ENCODE data around the gene ZNF699. TPM values are rescaled to one million over a fixed set of nuclear protein-coding genes. Genes with fewer than 3 reads are reported as not detected.
"Not testable (repeated sequence)": the region's sequence is repeated elsewhere in the genome, so short reads cannot be mapped to it uniquely, and the experiment has no call there.

The ZNF699 gene
- polyA plus RNA-seq, 3 donors: 3.4 to 18.5 (median 5.6) TPM

DNA sequence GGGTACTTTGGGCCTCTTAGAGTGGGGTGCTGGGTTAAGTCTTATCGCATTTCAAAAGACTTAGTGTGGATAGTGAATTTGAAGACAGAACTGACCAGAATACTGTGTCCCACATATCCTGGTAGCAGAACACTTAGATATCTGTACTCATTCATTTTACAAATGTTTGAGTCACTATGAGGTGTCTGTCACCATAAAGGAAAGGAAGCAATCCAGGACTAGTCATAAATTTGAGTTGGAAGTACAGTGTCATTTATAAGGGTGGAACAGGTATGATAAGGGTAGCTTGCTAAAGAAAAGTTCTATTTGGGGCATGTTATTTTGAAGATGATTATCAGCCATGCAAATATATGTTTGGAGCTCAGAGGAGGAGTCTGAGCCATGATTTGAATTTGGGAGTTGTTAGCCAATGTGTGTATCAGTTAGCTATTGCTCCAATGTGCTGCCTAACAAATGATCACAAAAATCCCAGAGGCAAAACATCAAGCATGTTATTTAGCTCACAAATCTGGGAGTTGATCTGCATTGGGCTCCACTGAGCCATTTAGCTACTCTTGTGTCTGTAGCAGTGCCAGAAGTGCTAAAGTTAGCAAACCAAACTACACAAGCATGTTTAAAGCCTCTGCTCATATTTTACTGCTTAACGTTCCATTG, 20.3 kb downstream of the ZNF699 start:
- Histone ChIP-seq H3K79me2 (ENCODE audit: insufficient read depth, low read length) (no peaks in the 10 kb centered on the region), H3K9ac (ENCODE audit: insufficient read depth, low read length, poor library complexity, severe bottlenecking) (no peak overlapping the region), H3K9me3 (replicated peaks in 1 of 2; ENCODE audit: control insufficient read depth in 1 of 2, insufficient read depth in 1 of 2, low read length in 2 of 2) (peaks cover 62 to 78% of the 10 kb centered on the region in 2 donors), H2AFZ (ENCODE audit: insufficient read depth, low read depth, low read length, poor library complexity, severe bottlenecking) (no peak overlapping the region), H3K4me3 (replicated peaks in 1 of 3; ENCODE audit: low read depth in 2 of 3, low read length in 3 of 3) (no peak overlapping the region), H3K27ac (ENCODE audit: low read depth in 1 of 2, low read length in 2 of 2) (no peak overlapping the region), H3K4me1 (ENCODE audit: control insufficient read depth in 1 of 2, insufficient read depth in 2 of 2, low read length in 2 of 2) (no peaks in the 10 kb centered on the region), H3K27me3 (ENCODE audit: control insufficient read depth in 2 of 2, insufficient read depth in 2 of 2, low read length in 2 of 2) (no peaks in the 10 kb centered on the region), H3K4me2 (replicated peaks; ENCODE audit: extremely low read depth, low read length, poor library complexity, severe bottlenecking) (no peak overlapping the region), H4K20me1 (ENCODE audit: insufficient read depth, low read length) (no peaks in the 10 kb centered on the region), H3K36me3 (replicated peaks in 1 of 2; ENCODE audit: control insufficient read depth in 1 of 2, insufficient read depth in 2 of 2, low read length in 2 of 2) (peaks cover 0 to 6% of the 10 kb centered on the region in 2 donors)
- H3K4me3 Mint-ChIP-seq: no peak overlapping the region
- TF ChIP-seq, protein P1, sequence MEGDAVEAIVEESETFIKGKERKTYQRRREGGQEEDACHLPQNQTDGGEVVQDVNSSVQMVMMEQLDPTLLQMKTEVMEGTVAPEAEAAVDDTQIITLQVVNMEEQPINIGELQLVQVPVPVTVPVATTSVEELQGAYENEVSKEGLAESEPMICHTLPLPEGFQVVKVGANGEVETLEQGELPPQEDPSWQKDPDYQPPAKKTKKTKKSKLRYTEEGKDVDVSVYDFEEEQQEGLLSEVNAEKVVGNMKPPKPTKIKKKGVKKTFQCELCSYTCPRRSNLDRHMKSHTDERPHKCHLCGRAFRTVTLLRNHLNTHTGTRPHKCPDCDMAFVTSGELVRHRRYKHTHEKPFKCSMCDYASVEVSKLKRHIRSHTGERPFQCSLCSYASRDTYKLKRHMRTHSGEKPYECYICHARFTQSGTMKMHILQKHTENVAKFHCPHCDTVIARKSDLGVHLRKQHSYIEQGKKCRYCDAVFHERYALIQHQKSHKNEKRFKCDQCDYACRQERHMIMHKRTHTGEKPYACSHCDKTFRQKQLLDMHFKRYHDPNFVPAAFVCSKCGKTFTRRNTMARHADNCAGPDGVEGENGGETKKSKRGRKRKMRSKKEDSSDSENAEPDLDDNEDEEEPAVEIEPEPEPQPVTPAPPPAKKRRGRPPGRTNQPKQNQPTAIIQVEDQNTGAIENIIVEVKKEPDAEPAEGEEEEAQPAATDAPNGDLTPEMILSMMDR (IDR thresholded peaks at IDR 0.05): no peak
- no peaks in the 10 kb centered on the region for H3K4me1 Mint-ChIP-seq
- DNase-seq: no peak
- H3K36me3 Mint-ChIP-seq: peaks cover 5 to 15% of the 10 kb centered on the region in 2 donors
- peaks cover 24 to 83% (median 73%) of the 10 kb centered on the region in 7 donors for H3K9me3 Mint-ChIP-seq
- no peak overlapping the region for H3K27ac Mint-ChIP-seq
- no CpG with 5 or more reads among the region's 2 CpGs for WGBS (ENCODE audit: insufficient coverage)
- intact Hi-C loops (cut with micrococcal nuclease): no loop called here
- peaks cover 0 to 3% (median 0%) of the 10 kb centered on the region in 3 donors for H3K27me3 Mint-ChIP-seq (ENCODE audit: low read depth in 3 of 3)

DNA sequence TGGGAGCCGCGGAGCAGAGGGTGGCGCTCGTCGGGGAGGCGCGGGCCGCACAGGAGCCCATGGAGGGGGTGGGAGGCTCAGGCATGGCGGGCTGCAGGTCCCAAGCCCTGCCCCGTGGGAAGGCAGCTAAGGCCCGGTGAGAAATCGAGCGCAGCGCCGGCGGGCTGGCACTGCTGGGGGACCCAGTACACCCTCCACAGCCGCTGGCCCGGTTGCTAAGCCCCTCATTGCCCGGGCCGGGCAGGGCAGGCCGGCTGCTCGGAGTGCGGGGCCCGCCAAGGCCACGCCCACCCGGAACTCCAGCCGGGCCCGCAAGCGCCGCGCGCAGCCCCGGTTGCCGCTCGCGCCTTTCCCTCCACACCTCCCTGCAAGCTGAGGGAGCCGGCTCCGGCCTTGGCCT, 26.2 kb downstream of the ZNF699 start:
- H3K27me3 ChIP-seq (ENCODE audit: control insufficient read depth in 2 of 2, insufficient read depth in 2 of 2, low read length in 2 of 2); H3K4me3 ChIP-seq (replicated peaks in 1 of 3; ENCODE audit: low read depth in 2 of 3, low read length in 3 of 3); H4K20me1 ChIP-seq (ENCODE audit: insufficient read depth, low read length); H3K36me3 Mint-ChIP-seq; H3K36me3 ChIP-seq (replicated peaks in 1 of 2; ENCODE audit: control insufficient read depth in 1 of 2, insufficient read depth in 2 of 2, low read length in 2 of 2); H2AFZ ChIP-seq (ENCODE audit: insufficient read depth, low read depth, low read length, poor library complexity, severe bottlenecking); intact Hi-C loops (cut with micrococcal nuclease); H3K79me2 ChIP-seq (ENCODE audit: insufficient read depth, low read length); DNase-seq; H3K27ac ChIP-seq (ENCODE audit: low read depth in 1 of 2, low read length in 2 of 2); H3K27ac Mint-ChIP-seq; H3K4me1 ChIP-seq (ENCODE audit: control insufficient read depth in 1 of 2, insufficient read depth in 2 of 2, low read length in 2 of 2); H3K9ac ChIP-seq (ENCODE audit: insufficient read depth, low read length, poor library complexity, severe bottlenecking); H3K4me1 Mint-ChIP-seq: not testable (repeated sequence)
- Histone ChIP-seq H3K9me3 (replicated peaks in 1 of 2; ENCODE audit: control insufficient read depth in 1 of 2, insufficient read depth in 1 of 2, low read length in 2 of 2) (peaks cover 59 to 61% of the 10 kb centered on the region in 2 donors), H3K4me2 (replicated peaks; ENCODE audit: extremely low read depth, low read length, poor library complexity, severe bottlenecking) (peak overlapping the region; percentile 36)
- WGBS (ENCODE audit: insufficient coverage): 11% methylated on average over 32 of the region's 38 CpGs
- peaks cover 36 to 81% (median 58%) of the 10 kb centered on the region in 7 donors for H3K9me3 Mint-ChIP-seq
- peaks cover 6 to 11% (median 10%) of the 10 kb centered on the region in 3 donors for H3K27me3 Mint-ChIP-seq (ENCODE audit: low read depth in 3 of 3)
- peak overlapping the region; percentile 59 to 60 for H3K4me3 Mint-ChIP-seq
